ENCODE results near the gene ZBED3. TPM values are rescaled to one million over a fixed set of nuclear protein-coding genes. Genes with fewer than 3 reads are reported as not detected.
"Not testable (repeated sequence)": the region's sequence is repeated elsewhere in the genome, so short reads cannot be mapped to it uniquely, and the experiment has no call there.

Gene ZBED3
- total RNA-seq, 1 experiment from 2014 or later = 12.3 TPM

DNA sequence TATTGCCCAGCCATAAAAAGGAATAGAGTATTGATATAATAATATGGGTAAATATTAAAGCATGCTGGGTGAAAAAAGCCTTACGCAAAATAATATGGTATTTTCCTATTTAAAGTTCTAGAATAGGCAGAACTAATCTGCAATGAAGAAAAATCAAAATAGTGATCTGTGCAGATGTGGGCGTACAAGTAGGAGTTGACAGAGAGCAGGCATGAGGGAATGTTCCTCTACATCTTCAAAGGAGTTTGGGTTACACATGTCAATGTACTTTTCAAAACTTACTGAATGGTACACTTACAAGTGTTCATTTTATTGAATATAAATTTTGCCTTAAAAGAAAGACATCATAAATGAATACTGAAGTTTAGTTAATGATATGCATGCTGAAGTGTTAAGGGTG is 33.0 kb upstream of the ZBED3 start:
- intact Hi-C loops (cut with micrococcal nuclease; ENCODE audit: unreplicated experiment) = no loop called here
- TF ChIP-seq, protein P1, sequence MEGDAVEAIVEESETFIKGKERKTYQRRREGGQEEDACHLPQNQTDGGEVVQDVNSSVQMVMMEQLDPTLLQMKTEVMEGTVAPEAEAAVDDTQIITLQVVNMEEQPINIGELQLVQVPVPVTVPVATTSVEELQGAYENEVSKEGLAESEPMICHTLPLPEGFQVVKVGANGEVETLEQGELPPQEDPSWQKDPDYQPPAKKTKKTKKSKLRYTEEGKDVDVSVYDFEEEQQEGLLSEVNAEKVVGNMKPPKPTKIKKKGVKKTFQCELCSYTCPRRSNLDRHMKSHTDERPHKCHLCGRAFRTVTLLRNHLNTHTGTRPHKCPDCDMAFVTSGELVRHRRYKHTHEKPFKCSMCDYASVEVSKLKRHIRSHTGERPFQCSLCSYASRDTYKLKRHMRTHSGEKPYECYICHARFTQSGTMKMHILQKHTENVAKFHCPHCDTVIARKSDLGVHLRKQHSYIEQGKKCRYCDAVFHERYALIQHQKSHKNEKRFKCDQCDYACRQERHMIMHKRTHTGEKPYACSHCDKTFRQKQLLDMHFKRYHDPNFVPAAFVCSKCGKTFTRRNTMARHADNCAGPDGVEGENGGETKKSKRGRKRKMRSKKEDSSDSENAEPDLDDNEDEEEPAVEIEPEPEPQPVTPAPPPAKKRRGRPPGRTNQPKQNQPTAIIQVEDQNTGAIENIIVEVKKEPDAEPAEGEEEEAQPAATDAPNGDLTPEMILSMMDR (IDR thresholded peaks at IDR 0.05; ENCODE audit: unreplicated experiment) = no peak
- BruUV-seq (replicated peaks) = no TSS peak
- Mint-ChIP-seq H3K27ac (ENCODE audit: unreplicated experiment) (no peak overlapping the region), H3K27me3 (ENCODE audit: unreplicated experiment) (no peaks in the 10 kb centered on the region), H3K36me3 (ENCODE audit: insufficient read depth, unreplicated experiment) (no peaks in the 10 kb centered on the region), H3K9me3 (ENCODE audit: low read depth, unreplicated experiment) (no peaks in the 10 kb centered on the region), H3K4me1 (ENCODE audit: low read depth, unreplicated experiment) (no peaks in the 10 kb centered on the region), H3K4me3 (ENCODE audit: low read depth, unreplicated experiment) (no peak overlapping the region)
- CTCF ChIA-PET = no interaction called here
- no peak for DNase-seq

- Mint-ChIP-seq H3K9me3 (ENCODE audit: low read depth, unreplicated experiment) (peaks cover 2% of the 10 kb centered on the region), H3K27me3 (ENCODE audit: unreplicated experiment) (no peaks in the 10 kb centered on the region), H3K4me1 (ENCODE audit: low read depth, unreplicated experiment) (no peaks in the 10 kb centered on the region), H3K27ac (ENCODE audit: unreplicated experiment) (no peak overlapping the region), H3K36me3 (ENCODE audit: insufficient read depth, unreplicated experiment) (no peaks in the 10 kb centered on the region), H3K4me3 (ENCODE audit: low read depth, unreplicated experiment) (no peak overlapping the region)
- BruUV-seq (replicated peaks) = no TSS peak
- intact Hi-C loops (cut with micrococcal nuclease; ENCODE audit: unreplicated experiment) = no loop called here
- CTCF ChIA-PET = no interaction called here
- DNase-seq = no peak
- TF ChIP-seq, protein P1 (IDR thresholded peaks at IDR 0.05; ENCODE audit: unreplicated experiment) = no peak
Observed at GRCh38 chr5:77117161-77117560, 30.1 kb upstream of the ZBED3 start.

DNA sequence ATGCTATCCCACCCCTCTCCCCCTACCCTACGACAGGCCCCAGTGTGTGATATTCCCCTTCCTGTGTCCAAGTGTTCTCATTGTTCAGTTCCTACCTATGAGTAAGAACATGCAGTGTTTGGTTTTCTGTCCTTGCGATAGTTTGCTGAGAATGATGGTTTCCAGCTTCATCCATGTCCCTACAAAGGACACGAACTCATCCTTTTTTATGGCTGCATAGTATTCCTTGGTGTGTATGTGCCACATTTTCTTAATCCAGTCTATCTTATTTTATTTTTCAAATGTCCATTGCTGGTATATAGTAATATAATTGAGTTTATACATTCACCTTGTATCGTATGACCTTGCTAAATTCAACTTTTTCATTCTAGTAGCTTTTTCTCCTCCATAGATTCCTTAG is 19.9 kb upstream of the ZBED3 start:
- H3K4me1 Mint-ChIP-seq (ENCODE audit: low read depth, unreplicated experiment) = not testable (repeated sequence)

DNA sequence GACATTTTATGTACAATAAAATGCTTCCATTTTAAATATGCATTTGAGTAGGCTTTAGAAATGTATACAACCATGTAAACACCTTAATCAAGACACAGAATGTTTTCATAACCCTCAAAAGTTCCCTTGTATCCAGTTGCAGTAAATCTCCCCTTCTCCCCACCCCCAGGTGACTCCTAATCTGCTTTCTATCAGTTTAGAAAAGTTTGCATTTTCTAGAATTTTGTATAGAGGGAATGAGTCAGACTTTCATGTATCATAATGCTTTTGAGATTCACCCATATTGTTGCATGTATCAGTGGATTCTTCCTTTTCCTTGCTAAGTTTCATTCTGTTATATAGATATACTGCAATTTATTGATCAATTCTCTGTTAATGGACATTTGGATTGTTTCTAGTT is 17.7 kb upstream of the ZBED3 start:
- no peak for DNase-seq
- no peaks in the 10 kb centered on the region for H3K9me3 Mint-ChIP-seq (ENCODE audit: low read depth, unreplicated experiment)
- no peaks in the 10 kb centered on the region for H3K36me3 Mint-ChIP-seq (ENCODE audit: insufficient read depth, unreplicated experiment)
- H3K4me3 Mint-ChIP-seq (ENCODE audit: low read depth, unreplicated experiment) = no peak overlapping the region
- no peaks in the 10 kb centered on the region for H3K27me3 Mint-ChIP-seq (ENCODE audit: unreplicated experiment)
- no peaks in the 10 kb centered on the region for H3K4me1 Mint-ChIP-seq (ENCODE audit: low read depth, unreplicated experiment)
- CTCF ChIA-PET = no interaction called here
- H3K27ac Mint-ChIP-seq (ENCODE audit: unreplicated experiment) = no peak overlapping the region
- TF ChIP-seq, protein P1 (IDR thresholded peaks at IDR 0.05; ENCODE audit: unreplicated experiment) = no peak
- BruUV-seq (replicated peaks) = no TSS peak
- intact Hi-C loops (cut with micrococcal nuclease; ENCODE audit: unreplicated experiment) = no loop called here

More for the DNA sequence above, 19.9 kb upstream of the ZBED3 start:
- H3K36me3 Mint-ChIP-seq (ENCODE audit: insufficient read depth, unreplicated experiment); H3K4me3 Mint-ChIP-seq (ENCODE audit: low read depth, unreplicated experiment); DNase-seq; H3K27me3 Mint-ChIP-seq (ENCODE audit: unreplicated experiment); H3K9me3 Mint-ChIP-seq (ENCODE audit: low read depth, unreplicated experiment); BruUV-seq (replicated peaks); H3K27ac Mint-ChIP-seq (ENCODE audit: unreplicated experiment); intact Hi-C loops (cut with micrococcal nuclease; ENCODE audit: unreplicated experiment); CTCF ChIA-PET: not testable (repeated sequence)

DNA sequence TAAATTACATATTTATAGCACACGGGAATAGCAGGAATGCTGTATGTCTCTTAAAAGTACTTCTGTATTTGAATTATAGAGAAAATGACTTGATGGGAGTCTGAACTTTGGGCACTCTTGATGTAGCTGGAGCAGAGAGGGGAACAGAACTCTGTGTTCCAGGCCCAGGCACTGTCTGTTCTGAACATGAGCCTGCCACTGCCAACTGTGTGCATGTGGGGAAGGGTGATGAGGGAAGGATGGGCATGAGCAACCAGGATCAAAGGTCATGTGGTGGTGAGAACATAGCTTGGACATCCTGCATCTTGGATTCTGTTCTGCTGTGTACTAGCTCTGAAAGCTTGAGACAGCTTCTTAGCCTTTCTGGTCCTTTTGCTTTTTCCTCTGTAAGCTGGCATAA is 16.4 kb upstream of the ZBED3 start:
- intact Hi-C loops (cut with micrococcal nuclease; ENCODE audit: unreplicated experiment) = no loop called here
- H3K27ac Mint-ChIP-seq (ENCODE audit: unreplicated experiment) = no peak overlapping the region
- BruUV-seq (replicated peaks) = no TSS peak
- H3K4me1 Mint-ChIP-seq (ENCODE audit: low read depth, unreplicated experiment) = no peaks in the 10 kb centered on the region
- H3K9me3 Mint-ChIP-seq (ENCODE audit: low read depth, unreplicated experiment) = no peaks in the 10 kb centered on the region
- TF ChIP-seq, protein P1 (IDR thresholded peaks at IDR 0.05; ENCODE audit: unreplicated experiment) = no peak
- DNase-seq = no peak
- no peaks in the 10 kb centered on the region for H3K27me3 Mint-ChIP-seq (ENCODE audit: unreplicated experiment)
- H3K4me3 Mint-ChIP-seq (ENCODE audit: low read depth, unreplicated experiment) = no peak overlapping the region
- H3K36me3 Mint-ChIP-seq (ENCODE audit: insufficient read depth, unreplicated experiment) = no peaks in the 10 kb centered on the region
- CTCF ChIA-PET = no interaction called here

All from Calu3 (cell line).